ENCODE measurements around the gene GAREM2. TPM values are rescaled to one million over a fixed set of nuclear protein-coding genes. Genes with fewer than 3 reads are reported as not detected.
A peak's percentile ranks its signal among the peaks of the same experiment; 100 is the strongest.

Gene GAREM2
- total and polyA plus RNA-seq, 9 of the 15 experiments (the other 6 are each of a cell fraction or from before 2014, with no cell fraction given): 1.7 to 12.4 (median 2.5) TPM

GRCh38 chr2:26187537-26188104 lies 14.7 kb downstream of the GAREM2 start:
- POLR2A ChIA-PET: interaction anchor here (0.6 to 2.5 kb wide), 4 partner anchors 13 to 1832 kb away, joined by 3 to 15 read pairs (median 7); no protein-coding TSS in a partner anchor

More at GRCh38 chr2:26187537-26188104, 14.7 kb downstream of the GAREM2 start:
- H3K4me3 ChIP-seq: no peak overlapping the region
- H2AFZ ChIP-seq (ENCODE audit: low read depth, low read length): no peak overlapping the region
- ATAC-seq (no peak), FAIRE-seq (no peak), DNase-seq (ENCODE audit: extremely low read depth in 1 of 4, low spot score in 3 of 4) (no peak)
- WGBS (ENCODE audit: insufficient coverage, low coverage, missing lambda C conversion rate): 81% methylated on average over 12 of the region's 16 CpGs
- no peaks in the 10 kb centered on the region for H3K27me3 ChIP-seq (ENCODE audit: control insufficient read depth in 2 of 2, insufficient read depth in 2 of 2, low read length in 2 of 2)
- peaks cover 44% of the 10 kb centered on the region; the same call in 2 of the 3 replicates for H3K36me3 ChIP-seq (ENCODE audit: control insufficient read depth, insufficient read depth, low read length)
- H3K9me3 ChIP-seq (replicated peaks; ENCODE audit: control insufficient read depth, insufficient read depth, low read depth, low read length): no peaks in the 10 kb centered on the region
- peaks cover 26 to 35% of the 10 kb centered on the region in 2 experiments; a peak in 4 of 5 replicates for H3K4me1 ChIP-seq (replicated peaks in 1 of 2; ENCODE audit: control insufficient read depth in 2 of 2, insufficient read depth in 2 of 2, low read length in 2 of 2)
- intact Hi-C loops (cut with micrococcal nuclease) (no loop called here), in situ Hi-C loops (cut with MboI) (no loop called here)
- peaks cover 5% of the 10 kb centered on the region; the same call in 1 of the 2 replicates for H4K20me1 ChIP-seq (replicated peaks; ENCODE audit: control insufficient read depth, insufficient read depth, low read length)
- BruUV-seq (replicated peaks): no TSS peak
- peaks cover 7% of the 10 kb centered on the region for H3K9me1 ChIP-seq (ENCODE audit: control insufficient read depth, insufficient read depth, low read length)
- H3K9ac ChIP-seq (ENCODE audit: insufficient read depth in 1 of 2, low read depth in 2 of 2, low read length in 2 of 2): 0 out of 4 replicates have a peak overlapping the region, but pooled peaks of 1 of the 2 experiments have one; percentile 46
- no peak overlapping the region for H3K27ac ChIP-seq (ENCODE audit: extremely low read depth, low read depth, low read length)
- H3K79me2 ChIP-seq (ENCODE audit: control insufficient read depth, insufficient read depth, low read length): peaks cover 9% of the 10 kb centered on the region; the same call in 2 of the 3 replicates
- TF ChIP-seq NR2C1 (IDR thresholded peaks at IDR 0.05) (no peak), NR2C1 (tag; IDR thresholded peaks at IDR 0.05) (no peak), TCF15 (CRISPR knock-in tag; IDR thresholded peaks at IDR 0.05) (no peak), XRCC3 (IDR thresholded peaks at IDR 0.05) (no peak), BCOR (IDR thresholded peaks at IDR 0.05) (no peak), ZBTB2 (IDR thresholded peaks at IDR 0.05) (no peak), POLR2G (IDR thresholded peaks at IDR 0.05; ENCODE audit: low read depth, low read length) (peak; percentile 31; the same call in 1 of the 2 replicates), MTA1 (IDR thresholded peaks at IDR 0.05; ENCODE audit: borderline replicate concordance) (no peak), E2F6 (IDR thresholded peaks at IDR 0.05; ENCODE audit: borderline replicate concordance in 1 of 2, extremely low read depth in 1 of 2, insufficient read depth in 1 of 2, insufficient read length in 1 of 2, low read depth in 1 of 2, low read length in 1 of 2, poor library complexity in 1 of 2, severe bottlenecking in 1 of 2) (no peak), ZBTB9 (CRISPR knock-in tag; IDR thresholded peaks at IDR 0.05) (no peak), ETV1 (tag; conservative IDR thresholded peaks at IDR 0.05; ENCODE audit: low read depth) (no peak), RBFOX2 (IDR thresholded peaks at IDR 0.05; ENCODE audit: low read depth, low read length) (peak; percentile 44; the same call in 1 of the 2 replicates), MED1 (CRISPR knock-in tag; IDR thresholded peaks at IDR 0.05; ENCODE audit: borderline replicate concordance) (no peak), ZNF24 (IDR thresholded peaks at IDR 0.05) (no peak)
- CTCF ChIA-PET (ENCODE audit: low intra/inter-chr PET ratio): no interaction called here
- H3K4me2 ChIP-seq (ENCODE audit: insufficient read depth, low read length): no peak overlapping the region
